ENCODE results near the gene WFIKKN1. TPM values are rescaled to one million over a fixed set of nuclear protein-coding genes. Genes with fewer than 3 reads are reported as not detected.

Gene WFIKKN1
- total RNA-seq, 1 experiment from 2014 or later = 0.11 TPM

DNA sequence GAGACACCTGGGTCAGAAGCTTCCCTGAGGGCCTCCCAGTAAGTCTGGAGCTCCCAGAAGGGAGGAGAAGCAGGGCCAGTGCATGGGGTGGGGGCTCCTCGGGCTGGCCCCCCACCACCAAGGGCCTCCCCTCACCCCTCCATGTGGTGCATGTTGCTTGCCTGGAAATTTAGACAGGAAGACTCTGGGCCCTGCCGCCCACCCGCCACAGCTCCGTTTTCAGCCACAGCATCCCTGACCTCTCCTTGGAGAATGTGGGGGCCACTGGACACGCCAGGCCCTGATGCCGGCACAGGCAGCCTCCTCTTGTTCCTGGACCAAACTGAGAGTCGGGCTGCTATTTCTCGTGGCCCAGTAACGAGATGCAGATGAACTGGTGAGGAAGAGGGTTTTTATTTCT, 8.1 kb downstream of the WFIKKN1 start:
- ChIA-PET CTCF (no interaction called here), POLR2A (ENCODE audit: unreplicated experiment) (no interaction called here)
- no peak overlapping the region for H3K9ac ChIP-seq (ENCODE audit: low read length)
- H3K27me3 ChIP-seq (ENCODE audit: low read length) = no peaks in the 10 kb centered on the region
- ATAC-seq (no peak), DNase-seq (no peak)
- no TSS peak for BruUV-seq (replicated peaks)
- H4K20me1 ChIP-seq (ENCODE audit: low read length) = no peaks in the 10 kb centered on the region
- H3K4me2 ChIP-seq (ENCODE audit: low read length) = no peak overlapping the region
- H2AFZ ChIP-seq (ENCODE audit: low read length) = no peak overlapping the region
- no peaks in the 10 kb centered on the region for H3K9me2 ChIP-seq (replicated peaks; ENCODE audit: low read length)
- H3K4me1 ChIP-seq (ENCODE audit: insufficient read depth, low read length) = peaks cover 12% of the 10 kb centered on the region; the same call in 1 of the 2 replicates
- no peak overlapping the region for H3K4me3 ChIP-seq (ENCODE audit: low read length)
- no peaks in the 10 kb centered on the region for H3K9me3 ChIP-seq (ENCODE audit: low read length)
- intact Hi-C loops (cut with micrococcal nuclease) = loop anchor here (5.0 kb wide), 1 partner anchor 52 kb away; no protein-coding TSS in a partner anchor
- H3K27ac ChIP-seq (ENCODE audit: low read length) = no peak overlapping the region
- no peaks in the 10 kb centered on the region for H3F3A ChIP-seq (ENCODE audit: low read length, unreplicated experiment)
- no peak for TF ChIP-seq EZH2 (IDR thresholded peaks at IDR 0.05; ENCODE audit: low read length, unreplicated experiment)
- no peak for TF ChIP-seq EZH2phosphoT487 (IDR thresholded peaks at IDR 0.05; ENCODE audit: borderline replicate concordance, low read length)
- no peak for TF ChIP-seq CTCF (conservative IDR thresholded peaks at IDR 0.05; ENCODE audit: low read depth, low read length)
- peaks cover 28% of the 10 kb centered on the region for H3K79me2 ChIP-seq (ENCODE audit: low read length)
- no peaks in the 10 kb centered on the region for H3K36me3 ChIP-seq (ENCODE audit: low read depth, low read length)

DNA sequence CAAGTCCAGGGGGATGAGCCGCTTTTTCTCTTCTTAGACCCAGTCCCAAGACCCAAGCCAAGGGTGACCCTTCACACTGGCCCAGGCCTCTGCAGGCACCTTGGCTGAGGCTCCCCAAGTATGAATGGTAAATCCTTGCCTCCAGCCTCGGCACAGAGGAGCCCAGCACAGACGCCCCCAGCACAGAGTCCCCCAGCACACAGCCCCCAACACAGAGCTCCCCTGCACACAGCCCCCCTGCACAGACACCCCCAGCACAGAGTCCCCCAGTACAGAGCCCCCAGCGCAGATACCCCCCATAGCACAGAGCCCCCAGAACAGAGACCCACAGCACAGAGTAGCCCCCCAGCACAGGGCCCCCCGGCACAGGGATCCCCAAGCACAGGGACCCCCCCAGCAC, 9.8 kb downstream of the WFIKKN1 start:
- Histone ChIP-seq H3K9me2 (replicated peaks; ENCODE audit: low read length) (no peaks in the 10 kb centered on the region), H2AFZ (ENCODE audit: low read length) (no peak overlapping the region), H3K4me1 (ENCODE audit: insufficient read depth, low read length) (peaks cover 26% of the 10 kb centered on the region), H3K4me2 (ENCODE audit: low read length) (peak overlapping the region; percentile 93; the same call in 1 of the 2 replicates), H3K9ac (ENCODE audit: low read length) (no peak overlapping the region), H3K36me3 (ENCODE audit: low read depth, low read length) (no peaks in the 10 kb centered on the region), H3K27ac (ENCODE audit: low read length) (no peak overlapping the region), H4K20me1 (ENCODE audit: low read length) (no peaks in the 10 kb centered on the region), H3K27me3 (ENCODE audit: low read length) (no peaks in the 10 kb centered on the region), H3F3A (ENCODE audit: low read length, unreplicated experiment) (no peaks in the 10 kb centered on the region), H3K9me3 (ENCODE audit: low read length) (no peaks in the 10 kb centered on the region), H3K4me3 (ENCODE audit: low read length) (no peak overlapping the region), H3K79me2 (ENCODE audit: low read length) (peaks cover 34% of the 10 kb centered on the region)
- CTCF ChIA-PET = no interaction called here
- DNase-seq (no peak), ATAC-seq (no peak)
- TF ChIP-seq EZH2phosphoT487 (IDR thresholded peaks at IDR 0.05; ENCODE audit: borderline replicate concordance, low read length) (no peak), EZH2 (IDR thresholded peaks at IDR 0.05; ENCODE audit: low read length, unreplicated experiment) (no peak), CTCF (conservative IDR thresholded peaks at IDR 0.05; ENCODE audit: low read depth, low read length) (no peak)
- POLR2A ChIA-PET (ENCODE audit: unreplicated experiment) = no interaction called here
- intact Hi-C loops (cut with micrococcal nuclease) = no loop called here
- no TSS peak for BruUV-seq (replicated peaks)

DNA sequence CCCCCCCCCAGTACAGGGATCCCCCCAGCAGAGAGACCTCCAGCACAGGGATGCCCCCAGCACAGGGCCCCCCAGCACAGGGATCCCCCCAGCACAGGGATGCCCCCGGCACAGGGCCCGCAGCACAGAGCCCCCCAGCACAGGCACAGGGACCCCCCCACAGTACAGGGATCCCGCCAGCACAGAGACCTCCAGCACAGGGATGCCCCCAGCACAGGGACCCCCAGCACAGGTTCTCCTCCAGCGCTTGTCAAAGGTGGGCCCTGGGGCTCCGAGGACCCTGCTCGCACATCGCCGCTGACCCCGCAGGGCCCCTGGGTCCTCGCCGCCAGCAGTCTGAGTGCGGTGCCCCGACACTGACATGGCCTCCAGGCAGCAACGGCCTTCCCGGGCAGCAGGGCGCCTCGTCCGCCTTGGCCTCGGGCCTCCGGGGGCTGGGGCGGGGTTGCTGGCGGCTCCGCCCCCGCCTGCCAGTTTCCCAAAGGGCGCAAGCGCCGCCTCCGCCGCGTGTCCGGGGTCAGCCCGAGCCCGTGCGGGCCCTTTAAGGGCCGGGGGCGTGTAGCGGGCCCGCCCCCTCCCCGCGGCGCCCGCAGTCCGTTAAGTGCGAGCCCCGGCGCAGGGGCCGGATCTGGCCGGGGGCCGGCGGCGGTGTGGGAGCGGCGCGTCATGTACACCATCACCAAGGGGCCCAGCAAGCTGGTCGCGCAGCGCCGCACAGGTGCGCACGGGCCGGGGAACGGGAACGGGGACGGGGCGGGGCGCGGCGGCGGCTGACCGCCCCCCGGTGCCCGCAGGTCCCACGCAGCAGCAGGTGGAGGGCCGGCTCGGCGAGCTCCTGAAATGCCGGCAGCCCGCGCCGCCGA, 10.8 kb downstream of the WFIKKN1 start, which contains the start of gene MCRIP2:
MCRIP2 (plus strand) TSS at position 503 of the 863 bp plus-strand sequence; CDS start at position 667, 164 bp downstream.
- H3K4me3 ChIP-seq (ENCODE audit: low read length) = peak within 1 kb of the TSS; percentile 81
- H3K36me3 ChIP-seq (ENCODE audit: low read depth, low read length) = no peaks in the 10 kb centered on the region
- intact Hi-C loops (cut with micrococcal nuclease) = no loop called here
- H3K27ac ChIP-seq (ENCODE audit: low read length) = peak within 1 kb of the TSS; percentile 29
- peak within 1 kb of the TSS; percentile 67 for H3K9ac ChIP-seq (ENCODE audit: low read length)
- H3F3A ChIP-seq (ENCODE audit: low read length, unreplicated experiment) = no peaks in the 10 kb centered on the region
- TF ChIP-seq CTCF (conservative IDR thresholded peaks at IDR 0.05; ENCODE audit: low read depth, low read length) (no peak), EZH2phosphoT487 (IDR thresholded peaks at IDR 0.05; ENCODE audit: borderline replicate concordance, low read length) (no peak), EZH2 (IDR thresholded peaks at IDR 0.05; ENCODE audit: low read length, unreplicated experiment) (no peak)
- ChIA-PET CTCF (no interaction called here), POLR2A (ENCODE audit: unreplicated experiment) (no interaction called here)
- H2AFZ ChIP-seq (ENCODE audit: low read length) = peak within 1 kb of the TSS; percentile 74
- no peaks in the 10 kb centered on the region for H3K9me2 ChIP-seq (replicated peaks; ENCODE audit: low read length)
- ATAC-seq (peak; percentile 58), DNase-seq (peak; percentile 80)
- BruUV-seq (replicated peaks) = no TSS peak
- no peaks in the 10 kb centered on the region for H3K9me3 ChIP-seq (ENCODE audit: low read length)
- no peaks in the 10 kb centered on the region for H3K27me3 ChIP-seq (ENCODE audit: low read length)
- peaks cover 34% of the 10 kb centered on the region for H3K4me1 ChIP-seq (ENCODE audit: insufficient read depth, low read length)
- no peaks in the 10 kb centered on the region for H4K20me1 ChIP-seq (ENCODE audit: low read length)
- peaks cover 40% of the 10 kb centered on the region for H3K79me2 ChIP-seq (ENCODE audit: low read length)
- peak within 1 kb of the TSS; percentile 93 for H3K4me2 ChIP-seq (ENCODE audit: low read length)
